NCI-H2196 (cell line): ENCODE data around the gene ARPC4.

Experiments
- DNase-seq: peaks from one replicate; lab custom pipeline; 2025; ENCODE audit not compliant: unreplicated experiment; lab: John Stamatoyannopoulos, UW

Gene ARPC4

GRCh38 chr3:9787714-9788113 lies 5.2 kb upstream of the ARPC4 start:
- no peak for DNase-seq

DNA sequence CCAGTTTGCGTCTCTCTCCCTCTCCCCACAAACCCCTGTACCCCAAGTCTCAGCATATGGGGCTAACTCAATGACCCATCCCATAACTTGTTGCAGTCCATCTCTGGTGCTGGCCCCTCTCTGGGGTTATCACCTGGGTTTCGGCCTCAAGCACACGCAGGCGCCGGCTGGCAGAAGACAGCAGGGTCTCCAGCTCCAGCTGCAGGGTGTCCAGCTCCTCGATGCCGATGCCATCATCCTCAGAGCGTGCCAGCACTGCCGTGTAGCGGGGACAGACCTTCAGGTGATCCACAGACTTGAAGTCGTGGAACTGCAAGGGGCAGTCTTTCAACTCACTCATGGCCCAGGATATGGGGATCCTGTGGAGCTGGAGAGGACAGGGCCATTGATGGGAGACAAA lies 1.8 kb upstream of the ARPC4 start:
- no peak for DNase-seq

- no peak for DNase-seq
Measured at GRCh38 chr3:9791790-9792404, 985 bp upstream of the ARPC4 start.

DNA sequence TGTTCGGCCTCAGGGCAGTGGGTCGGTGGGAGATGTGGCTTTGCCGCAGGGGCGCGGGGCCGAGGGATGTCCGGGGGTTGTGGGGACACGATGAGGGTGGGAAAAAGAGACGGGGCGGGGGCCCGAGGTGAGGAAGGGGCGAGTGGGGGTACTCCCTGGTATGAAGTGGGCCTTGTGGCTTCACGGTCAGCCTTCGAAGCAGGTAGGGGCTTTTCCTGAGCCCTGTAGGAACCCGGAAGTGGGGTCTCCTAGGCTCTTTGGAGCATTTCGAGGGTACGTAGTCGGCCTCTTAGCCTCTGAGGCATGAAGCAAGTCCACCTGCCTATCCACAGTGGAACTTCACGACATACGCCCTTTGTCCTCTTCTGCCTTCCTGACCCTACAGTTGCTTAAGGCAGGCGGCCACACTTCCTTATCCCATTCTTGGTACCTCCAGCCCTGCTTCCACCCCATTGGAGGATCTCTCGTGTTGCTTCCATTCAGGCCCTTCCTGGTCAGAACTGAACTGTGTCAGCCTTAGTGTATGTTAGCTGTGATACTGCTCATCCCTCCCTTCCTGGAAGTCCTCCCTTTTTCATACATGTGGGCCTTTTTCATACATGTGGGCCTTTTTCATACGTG lies 389 bp downstream of the ARPC4 start:
- no peak for DNase-seq

DNA sequence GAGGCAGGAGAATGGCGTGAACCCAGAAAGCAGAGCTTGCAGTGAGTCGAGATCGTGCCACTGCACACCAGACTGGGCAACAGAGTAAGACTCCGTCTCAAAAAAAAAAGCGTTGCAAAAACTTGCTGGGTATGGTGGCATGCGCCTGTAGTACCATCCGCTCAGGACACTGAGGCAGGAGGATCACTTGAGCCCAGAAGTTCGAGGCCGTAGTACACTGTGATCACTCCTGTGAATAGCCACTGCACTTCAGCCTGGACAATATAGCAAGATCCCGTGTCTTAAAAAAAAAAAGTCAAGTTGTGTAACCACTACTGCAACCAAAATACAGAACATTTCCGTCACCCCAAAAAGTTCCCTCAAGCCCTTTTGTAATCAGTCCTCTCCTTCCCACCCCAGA lies 1.5 kb downstream of the ARPC4 start:
- DNase-seq: no peak

DNA sequence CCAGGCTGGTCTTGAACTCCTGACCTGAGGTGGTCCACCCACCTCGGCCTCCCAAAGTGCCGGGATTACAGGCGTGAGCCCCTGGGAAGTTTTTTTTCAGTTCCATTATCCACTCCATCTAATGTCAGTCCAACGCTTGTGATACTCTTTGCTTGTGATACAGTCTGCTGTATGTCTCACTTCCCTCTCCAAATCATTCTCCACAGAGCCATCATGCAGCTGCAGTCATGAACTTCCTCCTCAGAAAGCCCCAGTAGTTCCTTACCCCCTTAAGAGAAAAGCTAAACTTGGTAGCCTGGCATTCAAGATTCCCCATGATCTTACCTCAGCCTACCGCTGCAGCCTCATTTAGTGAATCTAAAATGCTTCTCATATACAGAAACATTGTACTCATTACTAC lies 2.3 kb downstream of the ARPC4 start:
- DNase-seq: no peak

GRCh38 chr3:9797196-9797945 lies 4.5 kb downstream of the ARPC4 start:
- no peak for DNase-seq

GRCh38 chr3:9800529-9800928 lies 7.6 kb downstream of the ARPC4 start:
- DNase-seq: no peak

DNA sequence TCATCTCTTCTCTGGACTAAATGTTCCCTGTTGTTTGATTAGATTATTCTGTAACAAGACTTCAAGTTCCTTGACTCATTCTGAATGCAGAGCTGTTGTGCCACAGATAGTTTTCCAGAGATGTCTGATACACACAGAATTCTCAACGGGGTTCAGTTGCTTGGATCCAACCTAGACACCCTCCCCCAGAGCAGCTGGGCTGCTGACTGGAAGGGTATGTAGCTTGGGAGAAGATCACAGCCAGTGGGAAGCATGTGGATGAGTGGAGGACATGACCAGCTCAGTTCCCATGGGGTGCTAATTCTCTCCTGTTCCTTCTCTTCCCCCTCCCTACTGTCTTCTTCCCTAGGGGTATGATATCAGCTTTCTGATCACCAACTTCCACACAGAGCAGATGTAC lies 10.6 kb downstream of the ARPC4 start:
- DNase-seq: no peak

DNA sequence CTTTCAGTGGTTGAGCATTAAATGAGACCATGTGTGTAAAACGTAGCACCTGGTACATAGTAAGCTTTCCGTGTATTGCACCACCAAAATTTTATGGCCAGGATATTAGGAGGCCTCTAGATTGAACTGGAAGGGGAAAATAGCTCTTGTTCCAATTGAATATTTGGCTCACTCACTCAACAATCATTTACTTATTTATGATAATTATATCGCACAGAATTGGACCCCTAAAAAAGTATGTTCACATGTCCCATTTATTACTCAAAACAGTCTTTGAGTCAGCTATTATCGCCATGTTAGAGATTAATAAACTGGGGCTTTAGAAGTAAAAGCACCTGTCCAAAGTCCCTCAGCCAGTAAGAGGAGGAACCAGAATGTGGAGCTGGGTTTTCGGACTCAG lies 12.1 kb downstream of the ARPC4 start:
- no peak for DNase-seq

- DNase-seq: no peak
Measured at GRCh38 chr3:9806137-9806536, 13.3 kb downstream of the ARPC4 start.

GRCh38 chr3:9806688-9807589 lies 14.1 kb downstream of the ARPC4 start:
- no peak for DNase-seq

- no peak for DNase-seq
Measured at GRCh38 chr3:9807981-9808344, 15.1 kb downstream of the ARPC4 start.

GRCh38 chr3:9808345-9809037 lies 15.6 kb downstream of the ARPC4 start:
- DNase-seq: peak; percentile 34

- DNase-seq: no peak
Measured at GRCh38 chr3:9809239-9809614, 16.3 kb downstream of the ARPC4 start.

DNA sequence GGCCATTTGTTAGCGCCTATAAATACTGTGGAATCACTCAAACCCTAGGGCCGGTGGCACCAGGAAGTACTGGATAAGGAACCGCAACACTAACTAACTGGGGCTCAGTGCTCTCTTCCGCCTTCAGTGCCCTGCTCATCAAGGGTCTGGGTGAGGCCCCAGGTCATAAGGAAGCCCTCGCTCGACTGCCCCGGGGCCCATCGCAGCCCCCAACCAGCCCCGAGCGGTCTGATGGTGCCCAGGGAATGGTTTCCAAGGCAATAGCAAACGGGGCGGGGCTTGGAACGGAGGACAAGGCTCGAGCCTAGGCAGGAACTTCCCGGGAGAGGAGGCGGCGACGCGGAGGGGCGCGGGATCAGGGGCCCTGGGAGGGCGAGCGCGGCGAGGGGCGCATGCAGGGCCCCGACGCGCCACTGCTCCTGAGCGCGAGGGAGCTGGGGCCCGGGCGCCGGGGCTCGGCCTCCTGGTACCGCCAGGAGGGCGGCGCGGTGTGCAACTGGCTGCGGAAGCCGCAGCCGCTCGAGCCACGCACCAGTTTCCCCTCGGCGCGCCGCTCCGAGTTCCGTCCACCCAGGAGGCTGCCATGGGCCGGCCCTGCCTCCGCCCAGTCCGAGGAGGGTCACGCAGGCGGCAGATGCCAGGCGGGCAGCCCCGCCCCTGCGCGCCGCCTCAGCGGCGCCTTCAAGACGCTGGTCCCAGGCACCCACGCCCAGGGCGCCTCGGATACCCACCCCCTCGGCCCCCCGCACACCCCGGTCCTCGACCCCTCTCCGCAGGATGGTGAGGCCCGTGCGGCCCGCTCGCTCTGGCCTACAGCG lies 16.9 kb downstream of the ARPC4 start, which contains the start of gene TTLL3:
Gene TTLL3 (plus strand): TSS at position 648 of the 818 bp plus-strand sequence. CDS start 400 bp downstream, outside the sequence.
- DNase-seq: peak; percentile 53

GRCh38 chr3:9810433-9810770 lies 17.5 kb downstream of the ARPC4 start:
- no peak for DNase-seq

DNA sequence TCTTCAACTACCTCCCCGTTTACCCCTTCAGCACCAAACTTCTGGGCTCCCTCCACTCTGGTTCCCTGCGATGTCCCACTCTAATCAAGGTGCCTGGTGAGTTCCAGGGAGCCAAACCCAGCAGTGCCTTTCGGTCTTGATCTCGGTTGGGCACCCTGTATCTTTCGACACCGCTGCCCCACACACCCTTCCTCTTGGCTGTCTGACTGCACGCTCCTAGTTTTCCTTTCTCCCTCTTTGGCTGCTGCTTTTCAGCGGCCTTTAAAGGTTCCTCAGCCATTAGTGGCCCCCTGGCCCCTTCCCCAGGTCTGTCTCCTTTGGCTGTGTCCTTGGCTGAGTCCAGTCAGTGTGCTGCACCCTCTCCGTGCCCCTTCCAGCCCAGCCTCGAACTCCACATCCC lies 18.0 kb downstream of the ARPC4 start:
- no peak for DNase-seq

DNA sequence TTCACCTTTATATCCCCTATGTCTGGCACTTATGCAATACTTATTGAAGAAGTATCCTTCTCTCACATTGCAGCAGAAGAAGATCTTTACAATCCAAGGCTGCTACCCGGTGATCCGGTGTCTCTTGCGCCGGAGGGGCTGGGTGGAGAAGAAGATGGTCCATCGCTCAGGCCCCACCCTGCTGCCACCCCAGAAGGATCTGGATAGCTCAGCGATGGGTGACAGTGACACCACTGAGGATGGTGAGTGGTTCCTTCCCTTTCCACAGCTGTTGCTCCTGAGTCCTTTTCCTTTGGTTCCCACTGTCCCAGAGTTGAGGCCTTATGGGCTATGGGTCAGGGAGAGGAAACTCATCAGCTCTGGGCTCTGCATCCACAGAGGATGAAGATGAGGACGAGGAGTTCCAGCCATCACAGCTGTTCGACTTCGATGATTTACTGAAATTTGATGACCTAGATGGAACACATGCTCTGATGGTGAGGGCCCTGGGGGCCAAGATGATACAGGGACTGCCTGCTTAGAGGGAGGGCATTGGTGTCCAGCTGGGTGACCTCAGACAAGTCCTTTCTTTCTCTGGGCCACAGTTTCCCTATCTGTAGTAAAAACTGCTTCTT lies 20.1 kb downstream of the ARPC4 start:
- no peak for DNase-seq

GRCh38 chr3:9815986-9816385 lies 23.1 kb downstream of the ARPC4 start:
- DNase-seq: no peak
